ENCODE results near the gene LTB4R2. TPM values are rescaled to one million over a fixed set of nuclear protein-coding genes. Genes with fewer than 3 reads are reported as not detected.

The LTB4R2 gene
- total RNA-seq, 2 donors from 2014 or later, result 19.5 to 27.3 TPM

Small RNAs within 50 kb of the gene (small RNA-seq; reads per million reads assigned to genes)
- 0 reads per million in 2 donors for gene RF00026

Other genes starting within 250 kb of the LTB4R2 start
- gene CPNE6, start 238.6 kb upstream of the LTB4R2 start, total RNA-seq, result 1 to 10 TPM; 1.8 to 8.8 TPM
- 10 to 100 TPM; 15.4 to 21.8 TPM for gene PCK2, start 215.8 kb upstream of the LTB4R2 start, total RNA-seq
- 100 to 1,000 TPM; 111 to 115 TPM for gene DCAF11, start 195.4 kb upstream of the LTB4R2 start, total RNA-seq
- gene NRL, start 195.2 kb upstream of the LTB4R2 start, total RNA-seq, result 1 to 10 TPM; 4.3 to 4.7 TPM
- 1 to 10 TPM in 1 of 2 donors, not detected in 1; 2.0 TPM for gene FITM1, start 179.5 kb upstream of the LTB4R2 start, total RNA-seq
- gene PSME1, start 173.9 kb upstream of the LTB4R2 start, total RNA-seq, result 100 to 1,000 TPM in 1 of 2 donors, 10 to 100 TPM in 1; 85.4 to 213 TPM
- 10 to 100 TPM; 13.1 to 13.6 TPM for gene EMC9, start 168.5 kb upstream of the LTB4R2 start, total RNA-seq
- gene PSME2, start 163.5 kb upstream of the LTB4R2 start, total RNA-seq, result 10 to 100 TPM; 34.5 to 89.3 TPM
- gene RNF31, start 162.6 kb upstream of the LTB4R2 start, total RNA-seq, result 10 to 100 TPM; 73.8 to 76.9 TPM
- 10 to 100 TPM; 61.5 to 82.9 TPM for gene IRF9, start 148.9 kb upstream of the LTB4R2 start, total RNA-seq
- 10 to 100 TPM in 1 of 2 donors, 1 to 10 TPM in 1; 5.6 to 25.4 TPM for gene REC8, start 138.1 kb upstream of the LTB4R2 start, total RNA-seq
- gene IPO4, start 121.3 kb upstream of the LTB4R2 start, total RNA-seq, result 10 to 100 TPM; 42.6 to 44.5 TPM
- gene TM9SF1, start 114.7 kb upstream of the LTB4R2 start, total RNA-seq, result 100 to 1,000 TPM in 1 of 2 donors, 10 to 100 TPM in 1; 68.9 to 113 TPM
- 1 to 10 TPM in 1 of 2 donors, not detected in 1; 1.2 TPM for gene TSSK4, start 104.4 kb upstream of the LTB4R2 start, total RNA-seq
- 10 to 100 TPM; 61.5 to 66.8 TPM for gene CHMP4A, start 96.7 kb upstream of the LTB4R2 start, total RNA-seq
- 10 to 100 TPM; 19.1 to 25.5 TPM for gene MDP1, start 94.1 kb upstream of the LTB4R2 start, total RNA-seq
- gene NEDD8, start 77.8 kb upstream of the LTB4R2 start, total RNA-seq, result 100 to 1,000 TPM; 114 to 185 TPM
- 100 to 1,000 TPM in 1 of 2 donors, 10 to 100 TPM in 1; 54.5 to 106 TPM for gene GMPR2, start 77.2 kb upstream of the LTB4R2 start, total RNA-seq
- 10 to 100 TPM; 65.5 to 66.8 TPM for gene TINF2, start 67.5 kb upstream of the LTB4R2 start, total RNA-seq
- 10 to 100 TPM in 1 of 2 donors, 1 to 10 TPM in 1; 6.6 to 11.4 TPM for gene TGM1, start 47.0 kb upstream of the LTB4R2 start, total RNA-seq
- gene RABGGTA, start 38.5 kb upstream of the LTB4R2 start, total RNA-seq, result 10 to 100 TPM; 45.5 to 63.5 TPM
- 10 to 100 TPM; 16.9 to 74.0 TPM for gene DHRS1, start 10.4 kb upstream of the LTB4R2 start, total RNA-seq
- gene NOP9, start 10.3 kb upstream of the LTB4R2 start, total RNA-seq, result 10 to 100 TPM; 21.2 to 22.9 TPM
- gene CIDEB, start 2.2 kb upstream of the LTB4R2 start, total RNA-seq, result 10 to 100 TPM in 1 of 2 donors, 1 to 10 TPM in 1; 9.1 to 17.8 TPM
- 10 to 100 TPM; 11.8 to 14.2 TPM for gene LTB4R, start 1.4 kb downstream of the LTB4R2 start, total RNA-seq
- gene ADCY4, start 24.9 kb downstream of the LTB4R2 start, total RNA-seq, result 10 to 100 TPM; 19.4 to 28.7 TPM
- gene RIPK3, start 29.9 kb downstream of the LTB4R2 start, total RNA-seq, result 1 to 10 TPM; 1.9 to 7.6 TPM
- gene NFATC4, start 58.0 kb downstream of the LTB4R2 start, total RNA-seq, result 10 to 100 TPM in 1 of 2 donors, 1 to 10 TPM in 1; 6.3 to 41.1 TPM
- gene NYNRIN, start 88.9 kb downstream of the LTB4R2 start, total RNA-seq, result 10 to 100 TPM; 10.5 to 26.5 TPM
- 10 to 100 TPM in 1 of 2 donors, 1 to 10 TPM in 1; 2.4 to 11.1 TPM for gene CBLN3, start 119.5 kb downstream of the LTB4R2 start, total RNA-seq
- 10 to 100 TPM; 57.0 to 91.2 TPM for gene KHNYN, start 119.8 kb downstream of the LTB4R2 start, total RNA-seq
- gene SDR39U1, start 132.6 kb downstream of the LTB4R2 start, total RNA-seq, result 10 to 100 TPM; 49.5 to 64.4 TPM
- not detected for gene CMA1, start 198.1 kb downstream of the LTB4R2 start, total RNA-seq

All from prostate gland (tissue), 2 donors.